DOHH2 (cell line): ENCODE measurements around the gene SLC9A5.

Source experiments
- H3F3A ChIP-seq: fragments of 200-600 bp; sonication (generic), shearing (Covaris generic); 2 replicates; pipeline ENCODE4 v1.6.0; 2016; ENCODE audit warnings: antibody characterized with exemption, mild to moderate bottlenecking; ENCODE audit not compliant: control insufficient read depth, insufficient read depth
- H3K27ac ChIP-seq: fragments of 200-600 bp; sonication (generic); 2 replicates; pipeline ENCODE4 v1.5.1; 2014; ENCODE audit warnings: low read depth, mild to moderate bottlenecking, low read length, moderate library complexity
- H3K27me3 ChIP-seq: fragments of 200-600 bp; sonication (generic); 2 replicates; pipeline ENCODE4 v1.6.1; 2014; ENCODE audit warnings: mild to moderate bottlenecking, low read length, mixed read lengths; ENCODE audit not compliant: control insufficient read depth
- H3K36me3 ChIP-seq: fragments of 200-600 bp; sonication (generic); 2 replicates; pipeline ENCODE4 v1.6.1; 2014; ENCODE audit warnings: mild to moderate bottlenecking, low read length, moderate library complexity, mixed read lengths; ENCODE audit not compliant: control insufficient read depth
- H3K4me1 ChIP-seq: fragments of 200-600 bp; sonication (generic); 2 replicates; pipeline ENCODE4 v1.6.1; 2014; ENCODE audit warnings: mild to moderate bottlenecking, low read length, mixed read lengths; ENCODE audit not compliant: control insufficient read depth
- H3K4me2 ChIP-seq: fragments of 200-600 bp; sonication (generic); 2 replicates; pipeline ENCODE4 v1.6.0; 2014; ENCODE audit warnings: mild to moderate bottlenecking, low read length, moderate library complexity
- H3K4me3 ChIP-seq: fragments of 200-600 bp; sonication (generic); 2 replicates; pipeline ENCODE4 v1.5.1; 2014; ENCODE audit warnings: mild to moderate bottlenecking, low read length, mixed read lengths
- H3K79me2 ChIP-seq: fragments of 200-600 bp; sonication (generic); 2 replicates; pipeline ENCODE4 v1.6.1; 2014; ENCODE audit warnings: mild to moderate bottlenecking, low read length, mixed read lengths; ENCODE audit not compliant: control insufficient read depth
- H3K9me2 ChIP-seq: fragments of 200-600 bp; sonication (generic); replicated peaks from 2 replicates; pipeline ENCODE4 v1.6.1; 2014; ENCODE audit warnings: mild to moderate bottlenecking, low read length, mixed read lengths; ENCODE audit not compliant: control insufficient read depth
- H3K9me3 ChIP-seq: fragments of 200-600 bp; sonication (generic); 2 replicates; pipeline ENCODE4 v1.6.1; 2014; ENCODE audit warnings: antibody characterized with exemption, low read length, mixed read lengths; ENCODE audit not compliant: control insufficient read depth, insufficient read depth
- H4K20me1 ChIP-seq: fragments of 200-600 bp; sonication (generic); 2 replicates; pipeline ENCODE4 v1.6.0; 2014; ENCODE audit warnings: low read depth, mild to moderate bottlenecking, antibody characterized with exemption, low read length, moderate library complexity; ENCODE audit not compliant: control insufficient read depth, insufficient read depth
- EZH2phosphoT487 ChIP-seq: fragments of 200-600 bp; sonication (generic); IDR thresholded peaks from 2 replicates; pipeline ENCODE4 v1.6.1; 2017; ENCODE audit warnings: borderline replicate concordance, mild to moderate bottlenecking, antibody characterized with exemption, low read length, moderate library complexity, mixed read lengths
- TF ChIP-seq, protein P1 (sequence below): fragments of 200-600 bp; sonication (generic); IDR thresholded peaks from one replicate; pipeline ENCODE4 v1.5.1; 2014; ENCODE audit warnings: antibody characterized with exemption, mild to moderate bottlenecking, low read depth, low read length; ENCODE audit not compliant: poor library complexity, severe bottlenecking

The SLC9A5 gene

GRCh38 chr16:67246756-67247191, 2.0 kb upstream of the SLC9A5 start:
- no peaks in the 10 kb centered on the region for H3K36me3 ChIP-seq
- peaks cover 3% of the 10 kb centered on the region; the same call in 1 of the 2 replicates for H4K20me1 ChIP-seq
- peak overlapping the region; percentile 80 for H3K4me2 ChIP-seq
- no peaks in the 10 kb centered on the region for H3K9me2 ChIP-seq
- peak overlapping the region; percentile 58 for H3K27ac ChIP-seq
- H3F3A ChIP-seq, result peaks cover 12% of the 10 kb centered on the region
- peaks cover 50% of the 10 kb centered on the region for H3K4me1 ChIP-seq
- no peaks in the 10 kb centered on the region for H3K9me3 ChIP-seq
- peaks cover 8% of the 10 kb centered on the region; the same call in 1 of the 2 replicates for H3K79me2 ChIP-seq
- TF ChIP-seq EZH2phosphoT487, result no peak
- TF ChIP-seq, protein P1, sequence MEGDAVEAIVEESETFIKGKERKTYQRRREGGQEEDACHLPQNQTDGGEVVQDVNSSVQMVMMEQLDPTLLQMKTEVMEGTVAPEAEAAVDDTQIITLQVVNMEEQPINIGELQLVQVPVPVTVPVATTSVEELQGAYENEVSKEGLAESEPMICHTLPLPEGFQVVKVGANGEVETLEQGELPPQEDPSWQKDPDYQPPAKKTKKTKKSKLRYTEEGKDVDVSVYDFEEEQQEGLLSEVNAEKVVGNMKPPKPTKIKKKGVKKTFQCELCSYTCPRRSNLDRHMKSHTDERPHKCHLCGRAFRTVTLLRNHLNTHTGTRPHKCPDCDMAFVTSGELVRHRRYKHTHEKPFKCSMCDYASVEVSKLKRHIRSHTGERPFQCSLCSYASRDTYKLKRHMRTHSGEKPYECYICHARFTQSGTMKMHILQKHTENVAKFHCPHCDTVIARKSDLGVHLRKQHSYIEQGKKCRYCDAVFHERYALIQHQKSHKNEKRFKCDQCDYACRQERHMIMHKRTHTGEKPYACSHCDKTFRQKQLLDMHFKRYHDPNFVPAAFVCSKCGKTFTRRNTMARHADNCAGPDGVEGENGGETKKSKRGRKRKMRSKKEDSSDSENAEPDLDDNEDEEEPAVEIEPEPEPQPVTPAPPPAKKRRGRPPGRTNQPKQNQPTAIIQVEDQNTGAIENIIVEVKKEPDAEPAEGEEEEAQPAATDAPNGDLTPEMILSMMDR, result no peak
- peaks cover 32% of the 10 kb centered on the region for H3K27me3 ChIP-seq
- H3K4me3 ChIP-seq, result peak overlapping the region; percentile 92

DNA sequence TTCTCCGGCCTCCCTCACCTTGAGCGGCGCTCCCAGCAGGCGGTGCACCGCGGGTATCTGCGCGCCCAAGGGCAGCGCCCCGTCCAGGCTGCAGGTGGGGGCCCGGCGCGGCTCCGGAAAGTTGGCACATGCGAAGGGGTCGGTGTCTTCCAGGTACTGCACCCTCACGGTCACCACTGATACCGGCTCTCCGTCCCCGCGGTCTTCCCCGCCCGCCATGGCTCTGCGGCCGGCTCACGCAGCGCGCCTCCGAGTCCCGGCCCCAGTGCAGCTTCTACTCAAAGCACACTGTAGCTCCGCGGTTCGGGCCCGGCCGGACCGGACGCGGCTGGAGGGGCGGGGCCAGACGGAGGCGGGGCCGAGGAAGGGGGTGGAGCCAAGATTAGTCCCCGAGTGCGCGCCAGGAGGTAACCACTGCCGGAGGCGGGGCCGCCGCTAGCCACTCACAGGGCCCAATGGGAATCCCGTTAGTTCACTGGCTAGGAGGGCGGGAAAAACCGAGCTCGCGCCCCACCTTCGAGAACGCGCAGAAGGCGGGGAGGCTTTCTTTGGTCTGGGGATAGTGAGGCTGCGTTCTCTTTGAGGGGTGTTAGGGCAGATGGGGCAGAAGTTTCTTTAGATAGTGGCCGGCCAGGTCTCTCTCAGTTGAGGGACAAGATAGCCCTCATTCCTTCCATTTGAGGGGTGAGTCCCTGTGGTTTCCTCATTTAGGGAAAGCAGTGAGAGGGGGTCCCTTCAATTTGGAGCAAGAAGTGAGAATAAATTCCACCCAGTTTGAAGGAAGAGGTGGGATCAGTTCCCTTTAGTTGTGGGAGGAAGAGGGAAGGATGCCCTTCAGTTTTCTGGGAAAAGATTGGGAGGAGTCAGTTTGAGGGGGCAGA, 1.3 kb upstream of the SLC9A5 start, which contains the start of gene FHOD1:
Gene FHOD1 (minus strand): TSS at position 290 of the 881 bp plus-strand sequence. CDS start 71 bp downstream, at position 219.
- Histone ChIP-seq H4K20me1 (peaks cover 3% of the 10 kb centered on the region; the same call in 1 of the 2 replicates), H3K36me3 (no peaks in the 10 kb centered on the region), H3K9me3 (no peaks in the 10 kb centered on the region), H3K4me3 (peak within 1 kb of the TSS; percentile 92), H3K27ac (peak within 1 kb of the TSS; percentile 58), H3K9me2 (no peaks in the 10 kb centered on the region), H3F3A (peaks cover 12% of the 10 kb centered on the region), H3K4me2 (peak within 1 kb of the TSS; percentile 80), H3K4me1 (peaks cover 50% of the 10 kb centered on the region), H3K79me2 (peaks cover 8% of the 10 kb centered on the region; the same call in 1 of the 2 replicates), H3K27me3 (peaks cover 32% of the 10 kb centered on the region)
- TF ChIP-seq EZH2phosphoT487, result no peak
- TF ChIP-seq, protein P1, result peak; percentile 8

DNA sequence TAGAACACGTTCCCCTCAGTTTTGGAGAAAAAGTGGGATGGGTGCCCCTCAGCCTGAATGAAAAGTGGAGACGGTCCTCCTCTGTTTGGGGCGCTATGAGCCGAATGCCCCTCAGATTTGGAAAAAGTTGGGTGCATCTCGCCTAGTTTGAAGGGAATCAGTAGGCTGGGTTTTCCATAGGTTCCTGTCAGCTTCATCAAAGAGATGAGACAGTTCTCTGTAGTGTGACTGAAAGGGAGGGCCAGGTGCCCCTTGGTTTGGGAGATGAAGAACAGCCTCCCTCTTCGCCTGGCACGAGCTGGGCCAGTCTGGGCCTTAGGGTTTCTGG, 742 bp upstream of the SLC9A5 start:
- Histone ChIP-seq H3K27ac (no peak overlapping the region), H3K4me1 (peaks cover 50% of the 10 kb centered on the region)

More for the DNA sequence above, 742 bp upstream of the SLC9A5 start:
- H3K27me3 ChIP-seq, result peaks cover 32% of the 10 kb centered on the region
- peaks cover 8% of the 10 kb centered on the region; the same call in 1 of the 2 replicates for H3K79me2 ChIP-seq
- peaks cover 12% of the 10 kb centered on the region for H3F3A ChIP-seq
- peak overlapping the region; percentile 92 for H3K4me3 ChIP-seq
- no peaks in the 10 kb centered on the region for H3K9me3 ChIP-seq
- TF ChIP-seq, protein P1, result no peak
- peak; percentile 58; the same call in 1 of the 2 replicates for TF ChIP-seq EZH2phosphoT487
- peaks cover 3% of the 10 kb centered on the region; the same call in 1 of the 2 replicates for H4K20me1 ChIP-seq
- H3K36me3 ChIP-seq, result no peaks in the 10 kb centered on the region
- no peaks in the 10 kb centered on the region for H3K9me2 ChIP-seq
- H3K4me2 ChIP-seq, result peak overlapping the region; percentile 80
